NT2/D1 (cell line): ENCODE data around the gene PHOSPHO1.

Experiments
- DNase-seq: peaks from one replicate; pipeline ENCODE4 v3.0.0-alpha.2; 2011; ENCODE audit warnings: low read depth, low spot score
- H3K27me3 ChIP-seq: 2 replicates; pipeline ENCODE4 v1.6.0; 2011; ENCODE audit warnings: mild to moderate bottlenecking; ENCODE audit not compliant: insufficient read length, insufficient read depth
- H3K36me3 ChIP-seq: 2 replicates; pipeline ENCODE4 v1.6.1; 2011; ENCODE audit warnings: mild to moderate bottlenecking, low read length, mixed read lengths; ENCODE audit not compliant: insufficient read depth, insufficient read length
- H3K4me1 ChIP-seq: 2 replicates; pipeline ENCODE4 v1.5.1; 2011; ENCODE audit not compliant: insufficient read depth, insufficient read length
- H3K4me3 ChIP-seq: 2 replicates; pipeline ENCODE4 v1.5.1; 2011; ENCODE audit warnings: low read depth; ENCODE audit not compliant: insufficient read length
- H3K9ac ChIP-seq: 2 replicates; pipeline ENCODE4 v1.6.0; 2011; ENCODE audit warnings: low read depth; ENCODE audit not compliant: insufficient read length
- H3K9me3 ChIP-seq: 2 replicates; pipeline ENCODE4 v1.5.1; 2011; ENCODE audit warnings: mild to moderate bottlenecking, low read length; ENCODE audit not compliant: insufficient read depth
- SUZ12 ChIP-seq: IDR thresholded peaks from 2 replicates; pipeline ENCODE4 v1.6.1; 2011; ENCODE audit not compliant: insufficient read length, insufficient read depth; ENCODE audit errors: extremely low read depth
- YY1 ChIP-seq: IDR thresholded peaks from 2 replicates; pipeline ENCODE4 v1.6.1; 2011; ENCODE audit not compliant: insufficient read length, insufficient read depth
- ZNF274 ChIP-seq: IDR thresholded peaks from 2 replicates; pipeline ENCODE4 v1.6.1; 2011; ENCODE audit warnings: mild to moderate bottlenecking, low read depth, low read length

PHOSPHO1 gene

DNA sequence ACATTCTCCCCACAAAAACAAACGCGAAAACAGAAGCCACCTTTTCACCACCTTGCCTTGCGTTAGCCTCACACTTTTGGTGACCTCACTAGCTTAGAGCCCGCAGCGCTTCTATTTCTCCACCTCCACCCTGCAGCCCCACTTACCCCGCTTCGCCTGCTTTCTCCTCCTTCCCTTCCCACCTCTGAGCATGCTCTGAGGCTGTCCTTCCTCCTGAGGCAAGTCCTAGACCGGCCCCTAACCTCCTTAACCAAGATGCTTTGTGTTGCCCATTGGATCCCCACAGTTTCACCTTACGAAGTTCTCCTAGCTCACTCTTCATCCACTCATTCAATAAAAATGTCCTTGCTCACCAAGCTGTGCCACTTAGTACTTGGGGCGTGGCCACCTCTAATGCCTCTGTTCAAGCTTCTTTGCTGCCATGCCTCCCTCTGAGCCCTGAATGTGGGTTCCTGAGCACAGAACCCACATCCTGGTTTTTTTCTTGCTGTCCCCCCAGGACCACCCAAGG lies 21.5 kb downstream of the PHOSPHO1 start:
- H3K9me3 ChIP-seq: no peaks in the 10 kb centered on the region
- peaks cover 3% of the 10 kb centered on the region for H3K36me3 ChIP-seq
- H3K4me3 ChIP-seq: no peak overlapping the region
- no peak for TF ChIP-seq YY1
- no peak for TF ChIP-seq SUZ12
- no peak for TF ChIP-seq ZNF274
- H3K9ac ChIP-seq: no peak overlapping the region
- H3K27me3 ChIP-seq: no peaks in the 10 kb centered on the region
- no peak for DNase-seq
- H3K4me1 ChIP-seq: no peaks in the 10 kb centered on the region

DNA sequence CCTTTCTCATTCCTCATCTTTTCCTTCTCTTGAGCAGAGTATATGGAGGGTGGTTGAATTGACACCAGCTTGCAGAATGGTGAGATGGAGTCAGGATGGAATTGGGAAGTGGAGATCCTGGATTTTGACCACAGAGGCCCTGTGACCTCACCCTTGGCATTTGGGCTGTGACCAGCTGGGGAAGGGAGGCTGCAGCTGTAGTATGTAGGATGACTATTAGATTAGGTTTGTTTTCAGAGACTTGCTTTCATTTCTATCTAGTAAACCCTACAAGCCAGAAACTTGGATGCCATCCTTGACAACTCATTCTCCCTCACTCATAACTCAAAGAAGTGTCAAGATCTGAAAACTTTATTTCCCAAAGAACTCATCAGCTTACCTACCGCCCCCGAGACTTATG lies 26.1 kb downstream of the PHOSPHO1 start:
- TF ChIP-seq SUZ12 (no peak), YY1 (no peak), ZNF274 (no peak)
- Histone ChIP-seq H3K9me3 (no peaks in the 10 kb centered on the region), H3K27me3 (no peaks in the 10 kb centered on the region), H3K4me3 (no peak overlapping the region), H3K4me1 (no peaks in the 10 kb centered on the region), H3K36me3 (no peaks in the 10 kb centered on the region), H3K9ac (no peak overlapping the region)
- no peak for DNase-seq

DNA sequence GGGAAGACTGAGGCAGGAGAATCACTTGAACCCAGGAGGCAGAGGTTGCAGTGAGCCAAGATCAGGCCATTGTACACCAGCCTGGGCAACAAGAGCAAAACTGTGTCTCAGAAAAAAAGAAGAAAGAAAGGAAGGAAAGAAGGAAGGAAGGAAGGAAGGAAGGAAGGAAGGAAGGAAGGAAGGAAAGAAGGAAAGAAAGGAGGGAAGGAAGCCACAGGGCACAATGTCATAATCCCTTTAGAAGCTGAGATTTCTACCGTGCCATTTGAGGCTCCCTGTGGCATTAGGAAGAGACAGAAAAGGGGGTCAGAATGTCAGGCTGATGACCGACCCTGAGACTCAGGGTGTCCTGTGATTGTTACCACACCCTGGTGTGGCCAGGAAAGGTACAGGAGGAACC lies 26.8 kb downstream of the PHOSPHO1 start:
- Histone ChIP-seq H3K27me3 (no peaks in the 10 kb centered on the region), H3K9me3 (no peaks in the 10 kb centered on the region), H3K4me3 (no peak overlapping the region), H3K4me1 (no peaks in the 10 kb centered on the region), H3K36me3 (no peaks in the 10 kb centered on the region), H3K9ac (no peak overlapping the region)
- TF ChIP-seq ZNF274: no peak
- no peak for TF ChIP-seq YY1
- no peak for TF ChIP-seq SUZ12
- no peak for DNase-seq

DNA sequence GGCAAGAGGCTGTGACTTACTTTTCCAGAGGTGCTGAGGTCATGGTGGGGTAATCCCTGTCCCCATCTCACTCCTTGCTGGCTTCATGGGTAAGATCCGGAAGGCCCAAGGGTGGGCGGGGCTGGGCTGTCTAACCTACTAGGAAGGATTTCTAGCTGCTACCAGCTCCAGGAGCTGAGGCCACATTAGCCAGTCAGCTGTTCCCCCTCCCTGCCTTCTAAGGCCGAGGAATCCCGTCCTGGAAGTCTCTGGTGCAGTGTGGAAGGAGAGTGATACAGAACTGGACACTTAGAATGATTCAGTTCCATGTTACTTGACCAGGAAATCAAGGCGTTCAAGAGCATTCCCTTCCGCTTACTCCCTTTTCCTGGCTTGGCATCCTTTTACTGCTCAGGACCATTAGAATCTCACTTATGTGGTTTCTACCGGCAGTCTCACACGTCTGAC lies 29.1 kb downstream of the PHOSPHO1 start:
- Histone ChIP-seq H3K4me3 (no peak overlapping the region), H3K36me3 (no peaks in the 10 kb centered on the region), H3K9ac (no peak overlapping the region), H3K27me3 (no peaks in the 10 kb centered on the region), H3K4me1 (no peaks in the 10 kb centered on the region), H3K9me3 (no peaks in the 10 kb centered on the region)
- TF ChIP-seq ZNF274 (no peak), SUZ12 (no peak), YY1 (no peak)
- no peak for DNase-seq

DNA sequence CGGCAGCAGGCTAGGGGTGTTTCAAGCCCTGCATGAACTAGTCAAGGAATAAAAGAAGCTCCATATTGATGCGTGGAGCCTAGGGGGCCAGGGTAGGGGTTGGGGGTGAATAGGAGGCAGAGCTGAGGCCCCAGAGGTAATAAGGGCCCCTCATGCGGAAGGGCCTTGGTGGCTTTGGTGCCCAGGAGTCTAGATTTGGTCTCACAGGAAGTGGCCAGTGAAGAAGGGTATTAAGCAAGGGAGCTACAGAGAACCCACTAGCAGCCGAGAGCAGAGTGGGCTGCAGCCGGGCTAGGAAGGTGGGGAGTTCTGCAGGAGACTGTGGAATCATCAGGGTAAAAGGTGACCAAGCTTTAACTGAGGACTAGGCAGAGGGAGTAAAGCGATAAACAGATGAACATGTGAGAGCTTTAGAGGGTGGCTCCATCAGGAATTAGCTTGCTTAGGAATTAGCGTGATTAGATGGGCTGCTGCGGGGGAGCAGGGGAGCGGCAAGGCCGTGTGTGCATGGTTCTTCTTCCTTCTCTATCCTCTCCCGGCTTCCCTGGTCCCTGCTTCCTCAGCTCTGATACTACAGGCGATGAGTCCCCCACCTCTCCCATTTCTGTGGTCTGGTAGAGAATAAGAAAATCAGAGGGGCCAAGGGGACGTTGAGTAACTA lies 30.0 kb downstream of the PHOSPHO1 start:
- TF ChIP-seq YY1: no peak
- TF ChIP-seq ZNF274: no peak
- no peak for TF ChIP-seq SUZ12
- H3K27me3 ChIP-seq: no peaks in the 10 kb centered on the region

DNA sequence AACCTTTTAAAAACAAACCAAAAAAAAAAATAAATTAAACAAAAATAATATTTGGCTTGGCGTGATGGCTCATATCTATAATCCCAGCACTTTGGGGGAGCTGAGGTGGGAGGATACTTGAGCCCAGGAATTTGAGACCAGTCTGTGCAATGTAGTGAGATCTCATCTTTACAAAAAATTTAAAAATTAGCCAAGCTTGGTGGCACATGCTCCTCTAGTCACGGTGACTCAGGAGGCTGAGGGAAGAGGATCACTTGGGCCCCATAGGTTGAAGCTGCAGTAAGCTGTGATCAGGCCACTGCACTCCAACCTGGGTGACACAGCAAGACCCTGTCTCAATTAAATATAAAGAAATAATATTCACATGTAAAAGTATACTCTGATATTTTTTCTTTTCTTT lies 32.4 kb downstream of the PHOSPHO1 start:
- no peaks in the 10 kb centered on the region for H3K9me3 ChIP-seq
- no peaks in the 10 kb centered on the region for H3K36me3 ChIP-seq
- no peak overlapping the region for H3K4me3 ChIP-seq
- no peak for DNase-seq
- TF ChIP-seq SUZ12: no peak
- TF ChIP-seq YY1: no peak
- TF ChIP-seq ZNF274: no peak
- H3K27me3 ChIP-seq: no peaks in the 10 kb centered on the region
- no peak overlapping the region for H3K9ac ChIP-seq
- H3K4me1 ChIP-seq: no peaks in the 10 kb centered on the region

More for the DNA sequence above, 30.0 kb downstream of the PHOSPHO1 start:
- no peaks in the 10 kb centered on the region for H3K9me3 ChIP-seq
- H3K4me3 ChIP-seq: no peak overlapping the region
- no peak for DNase-seq
- H3K36me3 ChIP-seq: no peaks in the 10 kb centered on the region
- H3K9ac ChIP-seq: no peak overlapping the region
- no peaks in the 10 kb centered on the region for H3K4me1 ChIP-seq

DNA sequence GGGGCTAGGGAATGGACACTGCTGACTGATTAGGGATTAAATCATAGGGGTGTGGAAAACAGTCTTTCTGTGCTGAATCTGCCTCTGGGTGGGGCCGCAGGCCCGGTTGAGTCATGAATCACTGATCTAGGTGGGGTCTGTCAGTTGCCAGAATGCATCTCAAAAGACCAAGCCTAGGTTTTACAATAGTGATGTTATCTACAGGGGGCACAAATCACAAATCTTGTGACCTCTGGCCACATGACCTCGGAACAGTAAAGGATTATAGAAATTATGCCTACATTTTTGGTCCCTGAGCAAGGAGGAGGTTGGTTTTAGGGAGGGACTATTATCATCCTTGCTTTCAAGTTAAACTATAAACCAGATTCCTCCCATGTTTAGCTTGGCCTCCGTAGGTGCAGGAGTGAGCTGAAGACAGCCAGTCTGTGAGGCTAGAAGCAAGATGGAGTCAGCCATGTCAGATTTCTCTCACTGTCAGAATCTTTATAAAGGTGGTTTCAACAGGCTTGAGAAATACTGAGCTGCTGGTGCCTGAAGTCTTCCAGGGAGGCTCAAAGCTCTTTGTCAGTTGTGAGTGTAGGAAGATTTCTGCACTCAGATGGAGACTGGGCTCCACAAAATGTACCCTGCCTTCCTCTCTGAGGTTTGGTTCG lies 33.1 kb downstream of the PHOSPHO1 start:
- no peaks in the 10 kb centered on the region for H3K36me3 ChIP-seq
- H3K9ac ChIP-seq: no peak overlapping the region
- no peaks in the 10 kb centered on the region for H3K27me3 ChIP-seq
- DNase-seq: no peak
- H3K4me3 ChIP-seq: no peak overlapping the region
- H3K9me3 ChIP-seq: no peaks in the 10 kb centered on the region
- no peak for TF ChIP-seq YY1
- no peak for TF ChIP-seq SUZ12
- TF ChIP-seq ZNF274: no peak
- H3K4me1 ChIP-seq: no peaks in the 10 kb centered on the region
